Stomach (tissue), 9 donors: ENCODE results near the gene NSD2. TPM values are rescaled to one million over a fixed set of nuclear protein-coding genes. Genes with fewer than 3 reads are reported as not detected.

Experiments
- DNase-seq, 2 donors: peaks; one replicate each; pipeline versions ENCODE4 v3.0.0 to v3.0.0-alpha.2; 2013 to 2019
- H3K27ac ChIP-seq, 5 donors: fragments of 200-600 bp in 4 of 5; sonication (generic) in 4 of 5; one replicate each; pipeline ENCODE4 v1.5.1; 2013 to 2019; ENCODE audit warnings: mild to moderate bottlenecking in 1 of 5, moderate library complexity in 1 of 5
- H3K27me3 ChIP-seq, 3 donors: fragments of 200-600 bp; sonication (generic); one replicate each; pipeline ENCODE4 v1.5.1; 2017 to 2019; ENCODE audit warnings: mixed run types in 1 of 3
- H3K36me3 ChIP-seq, 4 donors: fragments of 200-600 bp; sonication (generic); 1 replicate in 3 of 4; 2 replicates in 1 of 4; pipeline ENCODE4 v1.5.1; 2016 to 2019
- H3K4me1 ChIP-seq, 4 donors: fragments of 200-600 bp; sonication (generic); one replicate each; pipeline ENCODE4 v1.5.1; 2016 to 2019
- H3K4me3 ChIP-seq, 4 donors: fragments of 200-600 bp; sonication (generic) in 3 of 4; one replicate each; pipeline ENCODE4 v1.5.1; 2016 to 2019; ENCODE audit warnings: mild to moderate bottlenecking in 1 of 4
- H3K9me3 ChIP-seq, 4 donors: fragments of 200-600 bp; sonication (generic); one replicate each; pipeline ENCODE4 v1.5.1; 2016 to 2019
- CTCF ChIP-seq, 7 experiments: fragments of 450-650 bp in 4 of 7; fragments of 200-600 bp in 3 of 7; sonication (generic) in 3 of 7; IDR thresholded peaks; one replicate each; pipeline ENCODE4 v1.5.1; 2016 to 2019; ENCODE audit warnings: antibody characterized with exemption in 7 of 7, control low read depth in 2 of 7, mild to moderate bottlenecking in 1 of 7
- EP300 ChIP-seq: sonication (generic); formaldehyde crosslinking; IDR thresholded peaks from one replicate; pipeline ENCODE4 v1.6.1; 2017; ENCODE audit warnings: antibody characterized with exemption
- POLR2A ChIP-seq, 4 donors: fragments of 450-650 bp; IDR thresholded peaks; one replicate each; pipeline ENCODE4 v1.6.1; 2016; ENCODE audit warnings: antibody characterized with exemption in 4 of 4, control low read depth in 2 of 4, mild to moderate bottlenecking in 1 of 4, moderate library complexity in 1 of 4
- POLR2AphosphoS5 ChIP-seq, 3 donors: sonication (generic); formaldehyde crosslinking; IDR thresholded peaks; one replicate each; pipeline ENCODE4 v1.6.1; 2016; ENCODE audit warnings: antibody characterized with exemption in 3 of 3
- WGBS, 5 donors: extraction: QIAGEN DNeasy Blood & Tissue Kit in 3 of 5; methylation state at CpG; one replicate each; pipeline versions ENCODE4 v1.1.5 to v1.1.7; 2013 to 2018; 5-methylcytosine and 5-hydroxymethylcytosine counted together
- intact Hi-C: fragments of 100-400 bp; cut with DNase I; formaldehyde crosslinking; loops from one replicate; pipeline ENCODE4 v1.15.1; 2023; ENCODE audit warnings: low total_unique reads
- polyA plus RNA-seq, 3 donors: library from polyadenylated mRNA; stranded (reverse); fragments of 200-250 nt; gene quantifications; one replicate each; pipeline ENCODE4 v1.2.3, GENCODE V29; 2013
- total RNA-seq, 5 donors: library from RNA; depleted of rRNA; stranded (reverse); fragments of >200 nt; gene quantifications; one replicate each; pipeline versions ENCODE4 v1.1.0 to v1.2.3, GENCODE V29; 2014 to 2016
- donor health status: healthy with polysubstance abuse.
- donor health status: Bipolar disorder and iron deficiency.
- donor health status: healthy.

Gene NSD2
- total and polyA plus RNA-seq, 8 donors, result 4.9 to 176 (median 56.9) TPM

GRCh38 chr4:1883583-1883982 lies 12.4 kb downstream of the NSD2 start:
- no peaks in the 10 kb centered on the region for H3K9me3 ChIP-seq
- WGBS, 5 donors, result 86 to 94% (median 90%) methylated on average over 8 of the region's 8 CpGs

DNA sequence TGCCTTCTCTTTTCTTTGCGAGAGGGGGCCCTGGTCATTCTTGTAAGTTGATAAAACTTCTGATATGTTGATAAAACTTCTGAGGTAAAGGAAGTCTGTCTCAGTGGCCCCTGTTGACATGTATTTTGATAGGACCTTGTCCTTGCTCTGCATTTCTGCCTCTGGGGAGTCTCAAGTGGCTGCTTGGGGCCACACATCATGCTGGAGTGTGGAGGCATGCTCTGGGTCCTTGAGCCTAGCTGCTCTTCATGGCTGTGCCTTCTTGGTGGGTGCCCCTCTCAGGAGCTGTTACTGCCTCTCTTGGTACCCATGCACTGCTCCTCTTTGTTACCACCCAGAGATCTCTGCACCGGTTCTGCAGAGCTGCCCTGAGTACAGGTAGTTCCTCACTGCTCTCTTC lies 14.2 kb downstream of the NSD2 start:
- Histone ChIP-seq H3K9me3 (no peaks in the 10 kb centered on the region), H3K27ac (no peak overlapping the region), H3K27me3 (no peaks in the 10 kb centered on the region), H3K4me3 (no peak overlapping the region), H3K4me1 (peaks cover 0 to 29% (median 0%) of the 10 kb centered on the region in 4 donors), H3K36me3 (no peaks in the 10 kb centered on the region)
- WGBS, 5 donors, result 48 to 77% (median 53%) methylated on average over 2 of the region's 2 CpGs
- TF ChIP-seq POLR2AphosphoS5 (IDR thresholded peaks at IDR 0.05), result no peak
- TF ChIP-seq POLR2A (IDR thresholded peaks at IDR 0.05), result no peak
- no peak for TF ChIP-seq EP300
- no peak for TF ChIP-seq CTCF (IDR thresholded peaks at IDR 0.05)
- no peak for DNase-seq
- intact Hi-C loops, result no loop called here

More at GRCh38 chr4:1883583-1883982, 12.4 kb downstream of the NSD2 start:
- no peaks in the 10 kb centered on the region for H3K36me3 ChIP-seq
- peaks cover 0 to 29% (median 0%) of the 10 kb centered on the region in 4 donors for H3K4me1 ChIP-seq
- TF ChIP-seq POLR2AphosphoS5 (IDR thresholded peaks at IDR 0.05) (no peak), POLR2A (IDR thresholded peaks at IDR 0.05) (no peak), CTCF (IDR thresholded peaks at IDR 0.05) (no peak), EP300 (no peak)
- intact Hi-C loops, result no loop called here
- no peaks in the 10 kb centered on the region for H3K27me3 ChIP-seq
- DNase-seq, result no peak
- H3K4me3 ChIP-seq, result no peak overlapping the region
- no peak overlapping the region for H3K27ac ChIP-seq

- H3K4me1 ChIP-seq, result peaks cover 0 to 20% (median 0%) of the 10 kb centered on the region in 4 donors
- no peak overlapping the region for H3K4me3 ChIP-seq
- H3K36me3 ChIP-seq, result no peaks in the 10 kb centered on the region
- no peak overlapping the region for H3K27ac ChIP-seq
- no peak for DNase-seq
- H3K9me3 ChIP-seq, result no peaks in the 10 kb centered on the region
- intact Hi-C loops, result no loop called here
- TF ChIP-seq CTCF (IDR thresholded peaks at IDR 0.05) (no peak), POLR2A (IDR thresholded peaks at IDR 0.05) (no peak), EP300 (no peak)
- WGBS, 5 donors, result 59 to 77% (median 63%) methylated on average over 2 of the region's 2 CpGs
- H3K27me3 ChIP-seq, result no peaks in the 10 kb centered on the region
These were observed 15.9 kb downstream of the NSD2 start for GRCh38 chr4:1887052-1887451.

- intact Hi-C loops, result no loop called here
- TF ChIP-seq POLR2AphosphoS5 (IDR thresholded peaks at IDR 0.05), result no peak
- no peak for TF ChIP-seq CTCF (IDR thresholded peaks at IDR 0.05)
- TF ChIP-seq EP300, result no peak
- no peak for TF ChIP-seq POLR2A (IDR thresholded peaks at IDR 0.05)
- Histone ChIP-seq H3K36me3 (peaks cover 0 to 3% (median 0%) of the 10 kb centered on the region in 4 donors), H3K4me3 (no peak overlapping the region), H3K4me1 (peaks cover 0 to 11% (median 0%) of the 10 kb centered on the region in 4 donors), H3K27ac (no peak overlapping the region), H3K27me3 (no peaks in the 10 kb centered on the region), H3K9me3 (no peaks in the 10 kb centered on the region)
- DNase-seq, result no peak
- WGBS, 5 donors, result 93 to 95% (median 94%) methylated on average over 10 to 11 of the region's 11 CpGs
These were observed 19.9 kb downstream of the NSD2 start for GRCh38 chr4:1890979-1891570.
